ENCODE results near the gene ARAP1.

DNA sequence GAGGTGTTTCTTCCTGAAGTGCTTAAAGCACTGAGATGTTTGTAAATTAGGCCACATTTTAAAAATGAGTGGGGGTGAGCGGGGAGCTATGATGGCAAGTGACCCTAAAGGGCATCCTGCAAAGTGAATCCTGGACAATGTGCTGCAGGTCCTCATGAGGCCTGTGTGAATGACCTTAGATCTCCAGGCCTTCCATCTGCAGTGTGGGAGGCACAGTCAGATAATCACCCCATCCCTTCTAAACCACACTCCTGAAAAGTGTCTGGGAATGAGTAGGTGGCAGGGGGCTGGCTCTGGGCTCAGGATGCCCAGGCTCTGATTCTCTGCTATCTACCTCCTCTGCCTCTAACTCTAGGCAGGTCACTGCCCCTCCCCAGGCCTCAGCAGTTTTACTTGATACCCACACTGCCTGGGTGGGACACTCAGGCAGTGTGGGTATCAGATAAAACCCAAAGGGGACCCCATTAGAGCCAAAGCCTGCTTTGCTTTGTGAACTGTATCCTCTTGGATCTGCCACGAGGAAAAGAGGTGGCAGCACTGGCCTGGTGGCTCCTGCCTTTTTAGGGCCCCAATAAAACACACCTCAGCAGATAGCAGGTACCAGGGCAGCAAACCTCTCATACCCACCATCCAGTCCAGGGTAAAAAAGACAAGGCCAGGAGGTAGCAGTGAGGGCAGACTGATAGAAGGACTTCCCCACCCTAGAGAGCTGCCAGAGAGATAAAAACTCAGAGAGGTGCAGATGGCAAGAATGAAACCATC is 31.1 kb upstream of the ARAP1 start:
- TF ChIP-seq GATA2 (IDR thresholded peaks at IDR 0.05; ENCODE audit: low read depth, low read length) (no peak), GATA3 (IDR thresholded peaks at IDR 0.05; ENCODE audit: low read depth, low read length) (no peak)

Measured in SH-SY5Y (cell line).